GM12878 (cell line): ENCODE measurements around the gene ARHGAP15. TPM values are rescaled to one million over a fixed set of nuclear protein-coding genes. Genes with fewer than 3 reads are reported as not detected.

Experiments used
- ATAC-seq: fragments of 200-7000 bp; cut with Tn5 transposase; 3 replicates; pipeline ENCODE4 v1.9.1; 2020; ENCODE audit warnings: mild to moderate bottlenecking, moderate library complexity
- BruUV-seq: library from RNA; stranded (reverse); fragments of 400-500 nt; replicated peaks from 2 replicates; lab custom pipeline; 2021; lab: Mats Ljungman, UMichigan
- CTCF ChIA-PET: fragments of 300-600 bp; sonication (Branson Sonifier 250); formaldehyde crosslinking; extraction: SDS; loops from one replicate; lab custom pipeline; 2021; ENCODE audit warnings: inconsistent platforms; lab: Yijun Ruan, JAX
- POLR2A ChIA-PET: fragments of 350-600 bp; formaldehyde crosslinking; extraction: SDS; loops from one replicate; lab custom pipeline; 2021; ENCODE audit warnings: inconsistent platforms; lab: Charles Lee
- RAD21 ChIA-PET: fragments of 300-600 bp; sonication (Branson Sonifier 250); formaldehyde crosslinking; loops from one replicate; lab custom pipeline; 2023; ENCODE audit warnings: antibody characterized with exemption; ENCODE audit not compliant: unreplicated experiment; lab: Charles Lee
- SMC1A ChIA-PET: fragments of 300-600 bp; sonication (Branson Sonifier 250); formaldehyde crosslinking; loops from one replicate; lab custom pipeline; 2023; ENCODE audit not compliant: unreplicated experiment, uncharacterized antibody; lab: Charles Lee
- DNase-seq: peaks from one replicate; pipeline ENCODE4 v3.0.0-alpha.2; 2011; ENCODE audit warnings: low read depth, low spot score
- FAIRE-seq: peaks from 3 replicates; lab custom pipeline; 2011; peaks lifted over from hg19 to GRCh38; lab: Jason Lieb, UNC
- H2AFZ ChIP-seq: 2 replicates; pipeline ENCODE4 v1.6.0; 2011; ENCODE audit warnings: low read depth, low read length, control low read depth; ENCODE audit not compliant: control insufficient read depth
- H3K27ac ChIP-seq: 2 replicates; pipeline ENCODE4 v1.5.1; 2011; ENCODE audit warnings: control low read depth; ENCODE audit not compliant: control insufficient read depth, insufficient read depth
- H3K27me3 ChIP-seq, 2 experiments: replicated peaks in 1 of 2; 2 replicates each; pipeline versions ENCODE4 v1.6.0 to v1.6.1; 2011; ENCODE audit warnings: low read length in 1 of 2; ENCODE audit not compliant: control insufficient read depth in 2 of 2, insufficient read depth in 2 of 2
- H3K36me3 ChIP-seq, 2 experiments: 2 replicates each; pipeline ENCODE4 v1.5.1; 2011; ENCODE audit warnings: low read length in 1 of 2; ENCODE audit not compliant: control insufficient read depth in 2 of 2, insufficient read depth in 2 of 2
- H3K4me1 ChIP-seq: 2 replicates; pipeline ENCODE4 v1.6.1; 2011; ENCODE audit warnings: mild to moderate bottlenecking, low read length, moderate library complexity, mixed read lengths; ENCODE audit not compliant: control insufficient read depth, insufficient read depth
- H3K4me2 ChIP-seq: 2 replicates; pipeline ENCODE4 v1.6.0; 2011; ENCODE audit warnings: control low read depth; ENCODE audit not compliant: control insufficient read depth, insufficient read depth
- H3K4me3 ChIP-seq: fragments of 200-600 bp; sonication (generic); 2 replicates; pipeline ENCODE4 v1.5.1; 2016
- H3K79me2 ChIP-seq: 2 replicates; pipeline ENCODE4 v1.6.0; 2011; ENCODE audit warnings: low read length; ENCODE audit not compliant: control insufficient read depth, insufficient read depth
- H3K9ac ChIP-seq: 2 replicates; pipeline ENCODE4 v1.8.0; 2011; ENCODE audit warnings: low read length, control low read depth, mixed read lengths; ENCODE audit not compliant: control insufficient read depth, insufficient read depth
- H3K9me3 ChIP-seq: replicated peaks from 3 replicates; pipeline ENCODE4 v1.5.1; 2011; ENCODE audit warnings: mild to moderate bottlenecking, low read length; ENCODE audit not compliant: control insufficient read depth, insufficient read depth
- H4K20me1 ChIP-seq: 2 replicates; pipeline ENCODE4 v1.6.0; 2011; ENCODE audit not compliant: control insufficient read depth, insufficient read depth
- CUX1 ChIP-seq: IDR thresholded peaks from 2 replicates; pipeline ENCODE4 v1.6.1; 2012; ENCODE audit warnings: improper control_type of control experiment, low read depth, low read length; ENCODE audit not compliant: insufficient replicate concordance
- RFX5 ChIP-seq: IDR thresholded peaks from 2 replicates; pipeline ENCODE4 v1.6.1; 2011; ENCODE audit warnings: low read depth, low read length, improper control_type of control experiment
- ZBTB40 ChIP-seq: fragments of 450-650 bp; IDR thresholded peaks from 2 replicates; pipeline ENCODE4 v1.6.1; 2016; ENCODE audit warnings: mild to moderate bottlenecking, moderate library complexity, borderline replicate concordance
- ZNF207 ChIP-seq: fragments of 450-650 bp; IDR thresholded peaks from 2 replicates; pipeline ENCODE4 v1.6.1; 2014; ENCODE audit warnings: antibody characterized with exemption, mild to moderate bottlenecking, borderline replicate concordance
- ZNF217 ChIP-seq: fragments of 450-650 bp; IDR thresholded peaks from 2 replicates; pipeline ENCODE4 v1.6.1; 2017; ENCODE audit warnings: antibody characterized with exemption, mild to moderate bottlenecking
- WGBS: methylation state at CpG from one replicate; pipeline ENCODE4 v1.1.6; 2016; ENCODE audit warnings: low lambda C conversion rate; ENCODE audit not compliant: insufficient replicate concordance, insufficient coverage; ENCODE audit errors: missing lambda C conversion rate; 5-methylcytosine and 5-hydroxymethylcytosine counted together
- in situ Hi-C: fragments of 300-500 bp; cut with MboI; formaldehyde crosslinking; loops from 9 replicates; pipeline ENCODE4 v1.14.3; 2018; ENCODE audit warnings: mixed read lengths
- intact Hi-C: fragments of 100-400 bp; cut with micrococcal nuclease; formaldehyde crosslinking; loops from one replicate; pipeline ENCODE4 v1.14.2; 2022; ENCODE audit not compliant: unreplicated experiment
- polyA plus RNA-seq, 11 experiments: library from polyadenylated mRNA; depleted of rRNA in 4 of 11; unstranded in 6 of 11; stranded (reverse) in 5 of 11; fragments of >200 nt; fragmentation: Nextera tagmentation in 4 of 11; fragmentation: Illumina TruSeq in 1 of 11; extraction: Ambion mirVana in 4 of 11; extraction: Trizol in 1 of 11; gene quantifications; 1 replicate in 1 of 11; 2 replicates in 10 of 11; pipeline versions ENCODE4 v1.2.1 to v1.2.3, GENCODE V29; 2011 to 2016; ENCODE audit warnings: inconsistent platforms in 2 of 11, missing spikeins in 2 of 11, low read depth in 1 of 11
- total RNA-seq, 4 experiments: library from RNA; depleted of rRNA in 3 of 4; stranded (reverse); fragments of >200 nt in 3 of 4; fragmentation: Illumina TruSeq in 1 of 4; extraction: Trizol in 1 of 4; gene quantifications; 2 replicates each; pipeline versions ENCODE4 v1.2.1 to v1.2.3, GENCODE V29; 2013 to 2021

ARHGAP15 gene
- total and polyA plus RNA-seq, 10 of the 15 experiments (the other 5 are each of a cell fraction or from before 2014, with no cell fraction given) = 38.0 to 92.6 (median 66.7) TPM

- no peak for TF ChIP-seq ZBTB40
Measured at GRCh38 chr2:143398781-143399180, 269.6 kb downstream of the ARHGAP15 start (continued).

- SMC1A ChIA-PET = no interaction called here
Measured at GRCh38 chr2:143399631-143400069, 270.4 kb downstream of the ARHGAP15 start.

More at GRCh38 chr2:143399631-143400069, 270.4 kb downstream of the ARHGAP15 start:
- Histone ChIP-seq H2AFZ (no peak overlapping the region), H3K4me1 (peaks cover 3% of the 10 kb centered on the region; the same call in 1 of the 2 replicates), H3K27me3 (no peaks in the 10 kb centered on the region), H3K9ac (no peak overlapping the region), H3K4me3 (no peak overlapping the region), H3K36me3 (no peaks in the 10 kb centered on the region), H3K9me3 (no peaks in the 10 kb centered on the region), H4K20me1 (no peaks in the 10 kb centered on the region), H3K79me2 (no peaks in the 10 kb centered on the region), H3K4me2 (no peak overlapping the region), H3K27ac (no peak overlapping the region)
- WGBS = 94% methylated on average over 2 of the region's 2 CpGs
- FAIRE-seq = no peak
- in situ Hi-C loops (no loop called here), intact Hi-C loops (no loop called here)
- ChIA-PET RAD21 (no interaction called here), POLR2A (no interaction called here), CTCF (interaction anchor here (1.0 kb wide), 1 partner anchor 10 kb away, joined by 3 read pairs; no protein-coding TSS in a partner anchor)
- no TSS peak for BruUV-seq
- TF ChIP-seq CUX1 = no peak
- no peak for TF ChIP-seq RFX5
- no peak for TF ChIP-seq ZNF217
- no peak for TF ChIP-seq ZNF207
- no peak for ATAC-seq
- DNase-seq = no peak
